ENCODE data around the gene MLN. TPM values are rescaled to one million over a fixed set of nuclear protein-coding genes. Genes with fewer than 3 reads are reported as not detected.

The MLN gene
- total RNA-seq, 1 experiment from 2014 or later, result not detected

DNA sequence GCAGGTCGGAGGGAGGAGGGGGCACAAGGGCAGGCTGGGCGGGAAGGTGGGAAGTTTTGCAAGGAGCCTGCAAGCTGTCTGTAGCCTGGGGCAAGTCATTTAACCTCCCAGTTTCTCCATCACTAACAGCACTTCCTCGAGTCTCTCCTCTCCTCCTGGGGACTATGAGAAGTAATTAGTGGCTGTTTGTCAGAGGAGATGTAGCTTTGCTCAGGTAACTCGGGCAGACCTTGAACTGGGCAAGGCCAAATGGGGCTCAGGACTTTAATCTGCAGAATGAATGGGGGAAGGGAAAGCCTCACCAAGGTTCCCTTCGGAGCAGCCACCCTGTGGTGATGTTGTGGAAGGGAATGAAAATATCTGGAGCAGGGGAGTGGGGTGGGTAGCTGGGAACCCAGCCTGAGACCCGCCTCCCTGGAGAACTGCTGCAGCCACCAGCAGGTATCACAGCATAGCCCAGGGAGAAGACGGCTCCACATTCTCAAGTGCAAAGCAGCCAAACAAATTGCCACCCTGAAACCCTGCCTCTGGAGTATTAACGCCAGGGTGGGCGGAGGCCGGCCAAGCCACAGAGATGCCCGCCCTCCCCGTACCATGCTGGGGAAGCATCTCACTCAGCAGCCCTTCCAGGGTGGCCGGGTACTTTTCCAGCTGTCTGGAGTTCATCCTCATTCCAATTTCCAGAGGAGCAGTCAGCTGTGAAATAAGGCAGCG, 8.7 kb downstream of the MLN start:
- TF ChIP-seq, protein P1, sequence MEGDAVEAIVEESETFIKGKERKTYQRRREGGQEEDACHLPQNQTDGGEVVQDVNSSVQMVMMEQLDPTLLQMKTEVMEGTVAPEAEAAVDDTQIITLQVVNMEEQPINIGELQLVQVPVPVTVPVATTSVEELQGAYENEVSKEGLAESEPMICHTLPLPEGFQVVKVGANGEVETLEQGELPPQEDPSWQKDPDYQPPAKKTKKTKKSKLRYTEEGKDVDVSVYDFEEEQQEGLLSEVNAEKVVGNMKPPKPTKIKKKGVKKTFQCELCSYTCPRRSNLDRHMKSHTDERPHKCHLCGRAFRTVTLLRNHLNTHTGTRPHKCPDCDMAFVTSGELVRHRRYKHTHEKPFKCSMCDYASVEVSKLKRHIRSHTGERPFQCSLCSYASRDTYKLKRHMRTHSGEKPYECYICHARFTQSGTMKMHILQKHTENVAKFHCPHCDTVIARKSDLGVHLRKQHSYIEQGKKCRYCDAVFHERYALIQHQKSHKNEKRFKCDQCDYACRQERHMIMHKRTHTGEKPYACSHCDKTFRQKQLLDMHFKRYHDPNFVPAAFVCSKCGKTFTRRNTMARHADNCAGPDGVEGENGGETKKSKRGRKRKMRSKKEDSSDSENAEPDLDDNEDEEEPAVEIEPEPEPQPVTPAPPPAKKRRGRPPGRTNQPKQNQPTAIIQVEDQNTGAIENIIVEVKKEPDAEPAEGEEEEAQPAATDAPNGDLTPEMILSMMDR (conservative IDR thresholded peaks at IDR 0.05), result no peak; the same call in 2 of the 3 replicates
- Histone ChIP-seq H3K9me3 (ENCODE audit: control insufficient read depth, low read depth, low read length) (no peaks in the 10 kb centered on the region), H3K27me3 (ENCODE audit: insufficient read depth, low read length) (0 out of 2 replicates have a peak, but pooled peaks cover 3% of the 10 kb centered on the region), H4K5ac (ENCODE audit: insufficient read length, low read depth, low read length) (no peak overlapping the region), H2AFZ (ENCODE audit: low read length) (no peak overlapping the region), H3K18ac (ENCODE audit: insufficient read length, low read depth, low read length) (no peak overlapping the region), H3K79me1 (ENCODE audit: insufficient read depth, low read depth, low read length, poor library complexity, severe bottlenecking) (no peaks in the 10 kb centered on the region), H2BK5ac (ENCODE audit: insufficient read length, low read length) (no peak overlapping the region), H2AK5ac (ENCODE audit: insufficient read length, low read length) (no peak overlapping the region), H3K9ac (ENCODE audit: extremely low read depth, insufficient read length, low read length) (no peak overlapping the region), H3K4me2 (ENCODE audit: insufficient read depth, insufficient read length, low read length) (no peak overlapping the region), H3K4ac (ENCODE audit: low read depth, low read length) (no peak overlapping the region), H4K8ac (replicated peaks; ENCODE audit: insufficient read length, low read depth, low read length) (no peak overlapping the region), H4K91ac (ENCODE audit: insufficient read length, low read depth, low read length) (no peak overlapping the region), H4K20me1 (ENCODE audit: control insufficient read depth, insufficient read depth, insufficient read length) (no peaks in the 10 kb centered on the region), H3K14ac (ENCODE audit: insufficient read depth, low read length) (no peak overlapping the region; the same call in 1 of the 2 replicates), H2BK120ac (ENCODE audit: low read depth, low read length, poor library complexity, severe bottlenecking) (no peak overlapping the region), H3K4me1 (ENCODE audit: insufficient read depth, low read length) (peaks cover 4% of the 10 kb centered on the region), H2BK15ac (ENCODE audit: low read depth, low read length) (no peak overlapping the region), H3K79me2 (ENCODE audit: insufficient read depth, low read length) (no peaks in the 10 kb centered on the region), H2BK20ac (ENCODE audit: low read depth, low read length, poor library complexity, severe bottlenecking) (no peak overlapping the region), H3K27ac (ENCODE audit: insufficient read length, low read depth, low read length) (no peak overlapping the region), H2BK12ac (ENCODE audit: insufficient read length, low read depth, low read length) (no peak overlapping the region), H3K56ac (ENCODE audit: insufficient read length, low read depth, low read length) (no peak overlapping the region), H3T11ph (ENCODE audit: low read length) (no peak overlapping the region), H3K23ac (ENCODE audit: insufficient read length, low read depth, low read length) (no peak overlapping the region), H3K23me2 (ENCODE audit: insufficient read length, low read depth, low read length, poor library complexity, severe bottlenecking) (no peaks in the 10 kb centered on the region)
- Mint-ChIP-seq H3K27me3 (ENCODE audit: low read depth) (no peaks in the 10 kb centered on the region; the same call in none of the 2 replicates), H3K9me3 (no peaks in the 10 kb centered on the region), H3K4me3 (peak overlapping the region; percentile 34 to 36; a peak in 2 of 5 replicates), H3K4me1 (peaks cover 82 to 84% of the 10 kb centered on the region in 2 experiments), H3K27ac (peak overlapping the region in 1 of 3 experiments; percentile 35; a peak in 2 of 7 replicates), H3K36me3 (ENCODE audit: insufficient read depth in 1 of 3, low read depth in 3 of 3) (no peaks in the 10 kb centered on the region)
- DNase-seq, result peak; percentile 64
- WGBS (ENCODE audit: extremely low coverage, insufficient read length, low lambda C conversion rate), result no CpG with 5 or more reads among the region's 14 CpGs

Data from H9 (cell line).